ENCODE data around the gene C12orf56.
A peak's percentile ranks its signal among the peaks of the same experiment; 100 is the strongest.

The C12orf56 gene, protein sequence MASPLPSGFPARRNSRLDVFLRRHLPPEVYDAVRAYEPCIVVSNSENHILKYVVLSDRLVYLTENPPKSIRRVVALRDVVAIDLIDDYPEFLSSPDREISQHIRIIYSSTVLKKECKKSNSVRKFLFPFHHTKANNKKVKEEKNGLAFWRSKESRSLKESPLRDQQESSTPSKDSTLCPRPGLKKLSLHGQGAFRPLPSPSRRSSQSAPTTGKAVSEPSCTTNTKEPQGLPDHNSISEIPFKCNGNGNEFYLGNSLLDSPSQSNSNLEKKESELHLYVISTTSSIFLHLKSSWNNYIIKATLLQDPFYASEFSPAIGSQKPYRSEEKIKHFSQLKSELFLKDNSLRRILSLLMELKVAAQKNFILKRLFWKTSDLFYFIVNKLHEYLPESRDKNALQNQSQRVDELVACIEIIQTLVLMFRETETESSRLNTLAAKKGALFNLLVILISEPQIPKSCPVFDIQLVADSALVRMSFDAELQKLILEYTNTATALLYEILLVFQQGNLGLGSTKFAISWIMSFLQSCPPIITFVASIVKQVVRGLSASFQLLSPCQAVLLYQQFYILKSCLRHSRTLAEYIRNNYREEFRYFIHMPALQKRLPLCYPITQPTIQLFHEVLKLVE

DNA sequence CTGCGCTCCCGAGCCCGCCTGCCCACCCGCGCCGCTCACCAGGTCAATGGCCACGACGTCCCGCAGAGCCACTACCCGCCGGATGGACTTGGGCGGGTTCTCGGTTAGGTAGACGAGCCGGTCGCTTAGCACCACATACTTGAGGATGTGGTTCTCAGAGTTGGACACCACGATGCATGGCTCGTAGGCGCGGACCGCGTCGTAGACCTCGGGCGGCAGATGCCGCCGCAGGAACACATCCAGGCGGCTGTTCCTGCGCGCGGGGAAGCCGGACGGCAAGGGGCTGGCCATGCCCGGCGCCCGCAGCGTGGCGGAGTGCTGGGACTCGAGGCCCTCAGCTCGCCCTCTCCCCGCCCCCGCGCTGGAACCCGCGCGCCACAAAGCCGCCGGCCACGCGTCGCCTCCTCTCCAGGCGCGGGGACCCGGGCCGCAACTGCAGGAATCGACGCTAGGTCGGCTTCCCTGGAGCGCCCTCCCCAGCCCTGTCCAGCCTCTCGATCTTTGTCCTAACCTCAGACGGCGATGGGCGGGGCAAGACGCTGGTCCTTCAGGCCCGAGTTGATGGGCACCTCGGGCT is at the start of gene C12orf56:
Gene C12orf56, minus strand, starts transcription at position 484 of the 577 bp plus-strand sequence. Its CDS starts 193 bp downstream, at position 291.
- peak; percentile 36 for DNase-seq

DNA sequence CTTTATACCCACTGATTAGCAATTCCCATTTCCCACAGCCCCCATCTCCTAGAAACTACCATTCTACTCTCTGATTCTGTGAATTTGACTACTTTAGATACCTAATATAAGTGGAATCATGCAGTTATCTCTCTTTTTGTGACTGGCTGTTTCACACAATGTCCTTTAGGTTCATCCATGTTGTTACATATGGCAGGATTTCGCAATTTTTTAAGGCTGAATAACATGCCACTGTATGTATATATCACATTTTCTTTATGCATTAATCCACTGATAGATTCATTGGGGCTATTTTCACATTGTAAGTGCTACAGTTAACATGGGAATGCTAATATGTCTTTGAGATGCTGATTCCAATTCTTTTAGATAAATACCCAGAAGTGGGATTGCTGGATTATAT is 49.5 kb upstream of the C12orf56 start:
- no peak for DNase-seq

GRCh38 chr12:64433915-64434314 is 43.4 kb upstream of the C12orf56 start:
- DNase-seq, result no peak

DNA sequence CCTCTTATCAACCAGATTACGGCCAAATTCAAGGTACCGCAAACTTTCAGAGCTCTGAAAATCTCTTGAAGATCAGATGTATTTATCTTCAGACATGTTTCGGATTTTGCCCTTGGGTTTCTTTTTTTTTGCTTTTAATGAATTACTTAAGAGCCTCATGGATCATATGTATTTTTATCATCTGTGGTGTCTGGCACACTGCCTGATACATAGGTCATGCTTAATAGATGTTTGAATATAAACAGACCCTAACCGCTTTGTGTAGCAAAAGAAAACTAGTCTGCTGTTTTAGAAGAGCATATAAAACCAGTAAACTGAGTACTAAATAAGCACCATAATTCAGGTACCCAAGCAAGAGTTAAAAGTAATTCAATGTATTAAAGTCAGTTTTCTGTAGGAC is 41.2 kb upstream of the C12orf56 start:
- no peak for DNase-seq

DNA sequence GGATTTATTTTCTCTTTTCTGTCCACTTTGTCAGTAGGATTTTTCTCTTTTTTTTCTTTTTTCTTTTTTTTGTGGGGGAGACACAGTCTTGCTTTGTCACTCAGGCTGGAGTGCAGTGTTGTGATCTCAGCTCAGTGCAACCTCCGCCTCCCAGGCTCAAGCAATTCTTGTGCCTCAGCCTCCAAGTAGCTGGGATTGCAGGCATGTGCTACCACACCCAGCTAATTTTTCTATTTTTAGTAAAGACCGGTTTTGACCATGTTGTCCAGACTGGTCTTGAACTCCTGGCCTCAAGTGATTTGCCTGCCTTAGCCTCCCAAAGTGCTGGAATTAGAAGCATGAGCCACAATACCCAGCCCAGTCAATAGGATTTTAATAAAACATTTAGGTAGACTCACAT is 40.3 kb upstream of the C12orf56 start:
- no peak for DNase-seq

GRCh38 chr12:64428956-64429355 is 38.4 kb upstream of the C12orf56 start:
- no peak for DNase-seq

DNA sequence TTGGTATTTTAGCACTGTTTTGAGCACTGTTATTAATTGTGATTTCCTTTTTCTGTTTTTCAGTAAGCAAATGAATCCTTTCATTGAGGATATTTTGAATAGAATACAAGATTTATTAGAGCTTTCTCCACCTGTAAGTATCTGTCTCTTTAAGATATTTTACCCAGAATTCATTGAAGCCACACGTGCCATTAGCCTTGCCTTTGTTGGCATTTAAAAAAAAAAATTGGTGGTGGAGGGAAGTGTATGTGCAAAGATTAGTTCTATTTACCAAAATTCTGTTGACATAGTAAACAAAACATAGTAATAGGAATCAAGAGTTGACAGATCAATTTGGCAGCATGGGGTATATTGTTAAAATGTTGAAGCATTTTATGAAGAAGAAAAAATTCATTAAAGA is 37.4 kb upstream of the C12orf56 start:
- no peak for DNase-seq

- no peak for DNase-seq
Observed at GRCh38 chr12:64419696-64420095, 29.1 kb upstream of the C12orf56 start.

DNA sequence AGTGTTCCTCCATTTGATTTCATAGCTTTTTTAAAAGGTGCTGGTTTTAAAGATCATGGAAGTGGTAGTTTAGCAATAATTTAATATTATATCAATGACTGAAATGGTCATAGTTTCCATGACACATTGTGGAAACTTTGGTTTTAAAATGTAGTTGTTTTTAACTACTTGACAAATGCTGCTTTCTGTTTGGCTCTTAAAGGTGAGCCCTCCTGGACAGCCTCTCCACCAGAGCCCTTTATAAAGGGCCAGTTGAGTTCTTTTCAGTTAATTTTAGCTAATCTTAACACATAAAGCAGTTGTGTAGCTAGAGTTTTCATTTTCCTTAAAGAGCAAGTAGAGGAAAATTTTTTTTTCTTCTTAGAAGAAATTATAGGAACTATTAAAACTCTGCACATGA is 27.7 kb upstream of the C12orf56 start:
- no peak for DNase-seq

GRCh38 chr12:64413884-64414283 is 23.3 kb upstream of the C12orf56 start:
- no peak for DNase-seq

- no peak for DNase-seq
Observed at GRCh38 chr12:64412459-64412858, 21.9 kb upstream of the C12orf56 start.

DNA sequence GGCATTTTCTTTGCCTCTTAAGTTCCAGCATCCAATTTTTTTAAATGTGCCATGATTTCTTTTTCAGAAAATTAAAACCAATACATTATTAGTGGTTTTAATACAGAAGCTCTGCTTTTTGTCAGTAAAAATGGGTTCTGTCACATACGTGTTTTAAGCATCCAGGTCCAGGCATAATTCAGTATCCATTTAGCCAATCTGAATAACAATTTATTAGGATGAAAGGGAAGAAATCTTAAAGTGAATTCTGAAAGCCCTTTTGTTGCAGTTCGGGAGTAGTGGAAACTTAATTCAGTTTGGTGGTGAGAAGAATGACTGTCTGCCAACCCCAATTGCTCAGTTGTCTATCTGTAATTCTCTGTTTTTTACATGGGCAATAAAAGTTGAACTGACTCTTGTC is 20.9 kb upstream of the C12orf56 start:
- no peak for DNase-seq

- DNase-seq, result no peak
Observed at GRCh38 chr12:64407342-64408223, 17.0 kb upstream of the C12orf56 start.

DNA sequence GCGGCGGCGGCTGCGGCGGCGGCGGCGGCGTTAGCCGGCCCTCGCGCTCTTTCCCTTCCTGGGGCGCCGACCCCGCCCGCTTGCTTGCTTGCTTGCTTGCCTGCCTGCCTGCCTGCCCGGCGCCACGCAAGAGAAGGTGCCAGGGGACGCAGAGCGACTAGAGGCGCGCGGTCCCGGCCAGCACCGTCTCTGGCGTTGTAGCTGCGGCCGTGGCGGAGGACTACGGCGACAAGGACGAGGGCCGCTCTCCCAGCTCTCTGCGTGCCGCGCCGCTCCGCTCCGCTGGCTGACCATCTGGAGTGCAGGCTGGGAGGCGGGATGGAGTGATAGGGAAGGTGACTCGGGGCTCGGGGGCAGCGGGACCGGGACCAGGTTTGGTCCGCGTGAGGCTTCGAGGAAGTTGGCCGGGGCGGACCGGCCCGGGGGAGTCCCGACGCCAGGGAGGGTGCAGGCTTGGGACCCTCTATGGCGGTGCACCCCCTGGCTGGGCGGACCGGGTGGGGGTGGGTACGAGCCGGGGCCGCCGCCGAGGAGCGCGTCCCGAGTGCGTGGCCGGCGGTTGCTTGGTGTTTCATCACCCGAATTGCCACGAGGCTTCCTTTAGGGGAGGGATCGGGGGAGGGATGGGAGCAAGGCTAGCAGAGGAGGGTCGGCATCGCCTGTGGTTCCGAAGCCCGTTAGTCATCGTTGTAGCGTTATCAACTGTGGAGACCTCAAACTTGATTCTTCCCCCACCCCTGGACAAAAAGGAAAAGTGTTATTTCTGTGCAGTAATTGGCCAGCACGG is 14.1 kb upstream of the C12orf56 start:
- DNase-seq, result peak; percentile 18

GRCh38 chr12:64403707-64404469 is 13.3 kb upstream of the C12orf56 start, which contains the start of gene XPOT:
Gene XPOT (plus strand): TSS chr12:64404392. CDS start chr12:64410036, 5,644 bp downstream.
- peak; percentile 79 for DNase-seq

- no peak for DNase-seq
Observed at GRCh38 chr12:64402181-64402580, 11.6 kb upstream of the C12orf56 start.

- no peak for DNase-seq
Observed at GRCh38 chr12:64400041-64400440, 9.5 kb upstream of the C12orf56 start.

DNA sequence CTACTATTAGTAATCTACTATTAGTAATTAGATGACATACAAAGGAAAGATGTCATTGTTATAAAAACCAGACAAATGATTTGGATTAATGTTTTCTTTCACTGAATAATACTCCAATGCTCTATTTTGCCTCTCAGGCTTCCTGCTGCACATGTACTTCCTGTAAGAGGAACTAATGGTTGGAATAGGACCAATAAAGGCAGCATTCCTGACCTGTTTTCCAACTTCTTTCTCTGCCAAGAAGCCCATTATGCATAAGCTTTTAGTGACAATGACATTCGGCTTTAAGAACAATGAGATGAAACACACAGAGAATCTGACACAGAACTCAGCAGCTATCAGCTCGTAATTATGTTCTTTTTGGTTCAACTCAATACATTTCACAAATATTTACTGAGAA is 5.2 kb upstream of the C12orf56 start:
- DNase-seq, result no peak

DNA sequence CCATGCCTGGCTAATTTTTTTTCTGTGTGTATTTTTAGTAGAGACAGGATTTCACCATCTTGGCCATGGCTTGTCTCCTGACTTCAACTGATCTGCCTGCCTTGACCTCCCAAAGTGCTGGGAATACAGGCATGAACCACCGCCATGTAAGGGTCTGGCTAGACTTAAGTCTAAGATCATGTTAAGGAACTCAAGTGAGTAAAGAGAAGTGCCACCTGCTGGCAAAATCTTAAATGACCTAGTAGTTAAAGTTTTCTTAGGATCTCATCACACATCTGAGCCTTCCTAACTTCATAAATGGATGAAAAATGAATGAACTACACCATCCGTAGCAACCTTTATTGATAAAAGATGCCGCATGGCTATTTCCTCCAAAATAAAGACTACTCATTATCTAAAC is 1.7 kb upstream of the C12orf56 start:
- no peak for DNase-seq

DNA sequence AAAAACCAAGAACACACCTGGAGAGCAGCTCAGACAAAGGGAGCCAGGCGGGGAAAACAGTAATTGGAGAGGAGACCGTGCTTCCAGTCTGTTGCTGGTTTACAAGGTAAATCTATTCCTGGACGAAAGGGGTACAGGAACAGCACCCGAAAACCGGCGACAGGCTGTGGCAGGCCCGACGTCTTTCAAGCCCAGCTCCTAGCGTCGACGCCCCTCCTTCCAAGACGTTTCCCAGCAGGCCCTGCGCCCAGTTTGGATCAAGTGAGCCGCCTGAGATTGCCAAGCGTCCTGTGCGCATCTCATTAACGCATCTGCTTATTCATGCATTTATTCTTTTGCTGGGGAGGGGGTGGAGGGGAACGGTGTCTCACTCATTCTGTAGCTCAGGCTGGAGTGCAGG is 1.4 kb downstream of the C12orf56 start:
- peak; percentile 90 for DNase-seq

GRCh38 chr12:64387197-64387816 is 3.3 kb downstream of the C12orf56 start:
- DNase-seq, result no peak

All from DMS79 (cell line).